ENCODE measurements around the gene PHOSPHO1. TPM values are rescaled to one million over a fixed set of nuclear protein-coding genes. Genes with fewer than 3 reads are reported as not detected.

PHOSPHO1 gene
- total RNA-seq, 1 donor from 2014 or later: not detected

DNA sequence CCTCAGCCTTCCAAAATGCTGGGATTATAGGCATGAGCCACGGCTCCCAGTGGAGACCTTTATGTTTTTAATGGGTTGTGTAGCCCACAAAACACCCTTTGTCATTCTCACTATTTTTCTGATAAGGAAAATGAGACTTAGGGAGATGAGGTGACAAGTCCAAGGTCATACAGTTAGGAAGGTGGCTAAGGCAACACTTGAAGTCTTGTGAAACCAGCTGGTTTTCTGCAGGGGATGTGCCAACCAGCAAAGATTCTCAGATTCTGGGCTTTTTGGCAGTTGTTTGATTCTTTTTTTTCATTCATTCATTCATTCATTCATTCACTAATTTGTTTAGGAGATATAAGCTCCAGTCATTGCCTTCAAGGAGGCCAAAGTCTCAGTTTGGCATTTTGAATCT, 10.0 kb upstream of the PHOSPHO1 start:
- DNase-seq (ENCODE audit: low read depth): no peak
- no peak for FAIRE-seq
- H3K4me3 ChIP-seq (ENCODE audit: low read depth, low read length): no peak overlapping the region
- no peaks in the 10 kb centered on the region for H3K27me3 ChIP-seq (ENCODE audit: control insufficient read depth, insufficient read depth, low read length)
- TF ChIP-seq CTCF (IDR thresholded peaks at IDR 0.05; ENCODE audit: insufficient read depth, low read length, severe bottlenecking): no peak
- no peaks in the 10 kb centered on the region for H3K36me3 ChIP-seq (ENCODE audit: control insufficient read depth, insufficient read depth, low read length)

DNA sequence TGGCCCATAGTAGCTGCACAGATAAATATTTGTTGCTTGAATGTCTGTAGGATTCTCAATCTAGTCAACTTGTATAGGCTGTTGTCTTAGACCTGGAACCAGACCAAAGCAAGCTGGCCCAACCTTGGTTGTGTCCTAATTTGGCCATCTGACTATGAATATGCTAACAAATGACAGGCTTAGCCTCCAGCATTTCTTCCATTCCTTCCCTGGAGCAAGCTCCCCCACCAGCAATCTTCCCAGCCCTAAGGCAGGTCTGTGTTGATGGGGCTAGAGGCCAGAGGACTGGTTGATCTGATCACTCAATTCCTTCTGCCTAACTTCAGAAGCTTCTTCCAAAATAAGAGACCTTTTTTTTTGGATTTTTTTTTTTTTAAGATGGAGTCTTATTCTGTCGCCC, 9.4 kb upstream of the PHOSPHO1 start:
- no peak for TF ChIP-seq CTCF (IDR thresholded peaks at IDR 0.05; ENCODE audit: insufficient read depth, low read length, severe bottlenecking)
- H3K27me3 ChIP-seq (ENCODE audit: control insufficient read depth, insufficient read depth, low read length): no peaks in the 10 kb centered on the region
- DNase-seq (ENCODE audit: low read depth): no peak
- FAIRE-seq: no peak
- H3K36me3 ChIP-seq (ENCODE audit: control insufficient read depth, insufficient read depth, low read length): no peaks in the 10 kb centered on the region
- no peak overlapping the region for H3K4me3 ChIP-seq (ENCODE audit: low read depth, low read length)

- H3K4me3 ChIP-seq (ENCODE audit: low read depth, low read length): no peak overlapping the region
- FAIRE-seq: no peak
- no peaks in the 10 kb centered on the region for H3K27me3 ChIP-seq (ENCODE audit: control insufficient read depth, insufficient read depth, low read length)
- H3K36me3 ChIP-seq (ENCODE audit: control insufficient read depth, insufficient read depth, low read length): no peaks in the 10 kb centered on the region
- DNase-seq (ENCODE audit: low read depth): no peak
- no peak for TF ChIP-seq CTCF (IDR thresholded peaks at IDR 0.05; ENCODE audit: insufficient read depth, low read length, severe bottlenecking)
Measured at GRCh38 chr17:49235896-49236295, 5.3 kb upstream of the PHOSPHO1 start.

DNA sequence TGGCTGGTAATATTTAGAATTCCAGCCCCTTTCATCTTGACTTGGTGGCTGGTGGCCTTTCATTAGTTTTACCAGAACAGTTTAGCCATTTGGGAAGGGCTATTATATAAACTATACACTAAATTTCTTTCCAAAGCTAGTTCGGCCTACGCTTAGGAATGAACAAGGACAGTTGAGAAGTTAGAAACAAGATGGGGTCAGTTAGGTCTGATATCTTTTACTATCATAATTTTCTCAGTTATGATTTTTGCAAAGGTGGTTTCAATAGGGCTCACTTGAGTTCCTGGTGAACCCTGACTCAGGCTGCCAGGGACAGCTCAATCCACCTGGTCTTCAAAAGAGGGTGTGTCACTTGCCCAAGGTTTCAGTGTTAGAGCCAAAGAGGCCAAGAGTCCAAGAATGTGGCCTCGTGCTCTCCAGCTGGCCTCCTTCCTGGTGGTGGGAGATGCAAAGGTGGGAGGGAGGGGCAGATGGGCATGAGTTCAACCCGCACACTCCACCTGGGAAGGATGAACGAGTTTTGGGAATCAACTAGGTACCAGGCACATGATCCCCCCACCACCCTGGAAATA, 4.0 kb upstream of the PHOSPHO1 start:
- H3K27me3 ChIP-seq (ENCODE audit: control insufficient read depth, insufficient read depth, low read length): peaks cover 3% of the 10 kb centered on the region
- H3K4me3 ChIP-seq (ENCODE audit: low read depth, low read length): no peak overlapping the region
- FAIRE-seq: no peak
- TF ChIP-seq CTCF (IDR thresholded peaks at IDR 0.05; ENCODE audit: insufficient read depth, low read length, severe bottlenecking): no peak
- no peaks in the 10 kb centered on the region for H3K36me3 ChIP-seq (ENCODE audit: control insufficient read depth, insufficient read depth, low read length)
- DNase-seq (ENCODE audit: low read depth): no peak

- H3K36me3 ChIP-seq (ENCODE audit: control insufficient read depth, insufficient read depth, low read length): no peaks in the 10 kb centered on the region
- peaks cover 5% of the 10 kb centered on the region for H3K27me3 ChIP-seq (ENCODE audit: control insufficient read depth, insufficient read depth, low read length)
- no peak for TF ChIP-seq CTCF (IDR thresholded peaks at IDR 0.05; ENCODE audit: insufficient read depth, low read length, severe bottlenecking)
- FAIRE-seq (no peak), DNase-seq (ENCODE audit: low read depth) (no peak)
- H3K4me3 ChIP-seq (ENCODE audit: low read depth, low read length): no peak overlapping the region
Measured at GRCh38 chr17:49231563-49231894, 942 bp upstream of the PHOSPHO1 start.

All from bronchial epithelial cell (primary cell).